HG03060 (cell line): ENCODE measurements around the gene ANO9.

Experiments used
- ATAC-seq: cut with Tn5 transposase; IDR thresholded peaks from one replicate; pipeline ENCODE4 v1.9.1; 2021; ENCODE audit warnings: low read depth, moderate number of reproducible peaks; ENCODE audit not compliant: unreplicated experiment

ANO9 gene, protein sequence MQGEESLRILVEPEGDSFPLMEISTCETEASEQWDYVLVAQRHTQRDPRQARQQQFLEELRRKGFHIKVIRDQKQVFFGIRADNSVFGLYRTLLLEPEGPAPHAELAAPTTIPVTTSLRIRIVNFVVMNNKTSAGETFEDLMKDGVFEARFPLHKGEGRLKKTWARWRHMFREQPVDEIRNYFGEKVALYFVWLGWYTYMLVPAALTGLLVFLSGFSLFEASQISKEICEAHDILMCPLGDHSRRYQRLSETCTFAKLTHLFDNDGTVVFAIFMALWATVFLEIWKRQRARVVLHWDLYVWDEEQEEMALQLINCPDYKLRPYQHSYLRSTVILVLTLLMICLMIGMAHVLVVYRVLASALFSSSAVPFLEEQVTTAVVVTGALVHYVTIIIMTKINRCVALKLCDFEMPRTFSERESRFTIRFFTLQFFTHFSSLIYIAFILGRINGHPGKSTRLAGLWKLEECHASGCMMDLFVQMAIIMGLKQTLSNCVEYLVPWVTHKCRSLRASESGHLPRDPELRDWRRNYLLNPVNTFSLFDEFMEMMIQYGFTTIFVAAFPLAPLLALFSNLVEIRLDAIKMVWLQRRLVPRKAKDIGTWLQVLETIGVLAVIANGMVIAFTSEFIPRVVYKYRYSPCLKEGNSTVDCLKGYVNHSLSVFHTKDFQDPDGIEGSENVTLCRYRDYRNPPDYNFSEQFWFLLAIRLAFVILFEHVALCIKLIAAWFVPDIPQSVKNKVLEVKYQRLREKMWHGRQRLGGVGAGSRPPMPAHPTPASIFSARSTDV

DNA sequence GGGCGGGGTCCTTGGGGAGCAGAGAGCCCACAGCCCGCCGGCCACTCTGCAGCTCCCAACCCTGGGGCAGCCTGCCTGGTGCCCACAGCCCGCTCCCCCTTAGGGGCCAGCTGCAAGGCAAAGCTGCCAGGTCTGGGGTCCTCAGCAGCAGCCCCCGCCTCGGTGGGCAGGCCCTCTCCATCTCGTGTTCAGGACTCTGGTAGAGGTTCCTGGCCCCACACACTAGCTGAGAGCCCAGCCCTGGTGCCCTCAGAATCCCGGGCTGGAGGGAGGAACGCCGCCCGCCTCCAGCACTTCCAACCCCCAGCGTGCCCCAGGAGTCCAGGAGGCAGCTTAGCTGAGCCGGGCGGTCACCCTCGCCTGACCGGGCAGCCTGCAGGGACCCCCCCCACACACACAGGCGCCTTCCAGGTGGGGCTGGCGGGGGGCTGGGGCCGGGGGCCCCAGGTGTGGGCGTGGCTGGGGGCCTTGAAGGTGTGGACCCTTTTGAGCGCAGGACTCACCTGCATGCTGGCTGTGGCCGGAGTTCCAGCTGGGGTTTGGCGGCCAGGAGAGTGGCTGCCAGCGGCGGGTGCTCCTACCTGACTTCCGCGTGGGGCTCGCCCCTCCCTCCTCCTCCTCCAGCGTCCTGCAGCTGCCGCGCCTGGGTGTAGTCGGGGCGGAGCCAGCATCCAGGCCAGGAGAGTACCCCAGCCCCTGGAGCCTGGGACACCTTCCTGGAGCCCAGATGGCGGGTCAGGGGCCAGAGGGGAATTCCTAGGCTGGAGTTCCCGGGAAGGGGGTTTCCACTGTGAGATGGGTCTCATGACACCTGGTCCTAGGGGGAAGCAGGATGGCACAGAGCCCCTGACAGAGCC, at the start of gene ANO9:
TSS of gene ANO9 (minus strand) at position 594 of the 857 bp plus-strand sequence. CDS start at position 509, 85 bp downstream.
- no peak for ATAC-seq

DNA sequence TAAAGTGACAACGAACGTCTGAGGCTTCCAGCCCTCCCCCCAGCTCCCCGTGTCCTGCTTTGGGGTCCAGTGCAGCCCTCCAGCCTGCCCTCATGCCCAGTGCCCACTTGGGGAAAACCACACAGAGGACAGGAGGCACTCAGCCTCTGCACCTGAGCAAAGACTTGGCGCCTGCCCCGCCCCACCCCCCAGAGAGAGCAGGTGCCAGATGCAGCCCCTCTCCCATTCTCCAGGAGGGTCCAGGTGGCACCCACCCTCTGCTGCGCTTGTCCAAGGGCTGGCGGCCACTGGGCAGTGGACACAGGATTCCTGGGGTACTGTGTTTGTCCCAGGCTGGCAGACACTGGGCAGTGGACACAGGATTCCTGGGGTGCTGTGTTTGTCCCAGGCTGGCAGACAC, 49.5 kb upstream of the ANO9 start:
- no peak for ATAC-seq

DNA sequence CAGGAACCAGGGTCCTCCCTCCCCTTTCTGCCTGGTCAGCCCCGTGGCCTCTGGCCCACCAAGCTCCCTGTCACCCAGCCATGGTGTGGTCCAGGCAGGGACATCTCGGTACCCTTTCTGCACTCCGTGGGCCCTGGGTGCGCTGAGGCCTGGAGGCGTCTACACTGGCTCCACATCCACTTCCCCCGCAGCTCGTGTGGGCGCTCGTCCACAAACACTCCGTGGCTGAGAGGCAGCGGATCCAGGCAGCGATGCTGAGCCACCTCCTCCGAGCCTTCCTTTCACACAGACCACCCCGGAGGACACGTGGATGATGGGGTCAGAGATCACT, 49.1 kb upstream of the ANO9 start:
- no peak for ATAC-seq

DNA sequence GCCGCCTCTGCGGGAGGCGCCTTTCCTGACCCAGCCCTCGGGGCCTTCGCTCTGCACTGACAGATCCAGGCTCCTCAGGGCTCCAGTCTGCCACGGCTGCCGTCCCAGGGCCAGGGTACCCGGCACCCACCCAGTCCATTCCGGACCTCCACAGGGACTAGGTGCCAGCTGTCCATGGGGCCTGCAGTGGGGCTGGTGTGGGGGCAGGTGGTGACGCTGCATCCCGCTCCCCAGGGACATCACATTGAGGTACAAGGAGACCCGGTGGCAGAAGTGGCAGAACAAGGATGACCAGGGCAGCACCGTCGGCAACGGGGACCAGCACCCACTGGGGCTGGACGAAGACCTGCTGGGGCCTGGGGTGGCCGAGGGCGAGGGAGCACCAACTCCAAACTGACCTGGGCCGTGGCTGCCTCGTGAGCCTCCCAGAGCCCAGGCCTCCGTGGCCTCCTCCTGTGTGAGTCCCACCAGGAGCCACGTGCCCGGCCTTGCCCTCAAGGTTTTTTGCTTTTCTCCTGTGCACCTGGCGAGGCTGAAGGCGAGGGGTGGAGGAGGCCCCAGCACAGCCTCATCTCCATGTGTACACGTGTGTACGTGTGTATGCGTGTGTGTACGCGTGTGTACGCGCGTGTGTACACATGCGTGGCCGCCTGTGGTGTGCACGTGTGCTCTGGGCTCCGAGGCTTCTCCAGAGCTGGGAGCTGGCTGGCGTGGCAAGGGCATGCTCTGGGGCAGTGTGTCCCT, 48.5 kb upstream of the ANO9 start:
- no peak for ATAC-seq

DNA sequence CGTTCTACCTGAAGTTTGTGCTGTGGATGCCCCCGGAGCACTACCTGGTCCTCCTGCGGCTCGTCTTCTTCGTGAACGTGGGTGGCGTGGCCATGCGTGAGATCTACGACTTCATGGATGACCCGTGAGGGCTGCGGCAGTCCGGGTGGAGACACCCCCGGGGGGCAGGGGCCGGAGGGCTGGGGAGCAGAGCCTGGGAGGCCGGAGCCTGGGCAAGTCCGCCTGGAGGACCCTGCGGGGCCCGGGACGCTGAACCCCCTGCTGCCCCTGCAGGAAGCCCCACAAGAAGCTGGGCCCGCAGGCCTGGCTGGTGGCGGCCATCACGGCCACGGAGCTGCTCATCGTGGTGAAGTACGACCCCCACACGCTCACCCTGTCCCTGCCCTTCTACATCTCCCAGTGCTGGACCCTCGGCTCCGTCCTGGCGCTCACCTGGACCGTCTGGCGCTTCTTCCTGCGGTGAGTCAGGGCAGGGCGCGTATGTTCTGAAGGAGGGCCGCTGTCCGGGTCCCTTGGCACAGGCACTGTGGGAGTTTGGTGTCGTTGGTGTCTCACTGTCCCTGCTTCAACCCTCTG, 47.9 kb upstream of the ANO9 start:
- ATAC-seq = no peak

DNA sequence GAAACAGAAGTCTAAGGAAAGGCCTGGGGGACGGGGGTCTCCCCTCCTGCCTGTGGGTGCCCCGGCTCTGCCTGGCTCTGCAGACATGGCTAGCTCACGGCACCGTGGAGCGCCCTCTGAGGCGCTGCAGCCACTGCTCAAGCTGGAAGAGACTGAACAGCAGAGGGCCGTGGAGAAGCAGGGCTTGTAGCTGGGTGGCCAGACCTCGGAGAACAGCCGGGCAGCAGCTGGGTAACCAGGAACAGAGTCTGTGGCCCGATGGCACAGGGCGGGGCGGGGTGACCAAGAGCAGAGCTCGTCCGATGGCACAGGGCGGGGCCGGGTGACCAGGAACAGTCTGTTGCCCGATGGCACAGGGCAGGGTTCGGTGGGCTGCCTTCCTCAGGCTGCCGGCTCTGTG, 47.2 kb upstream of the ANO9 start:
- ATAC-seq = no peak

DNA sequence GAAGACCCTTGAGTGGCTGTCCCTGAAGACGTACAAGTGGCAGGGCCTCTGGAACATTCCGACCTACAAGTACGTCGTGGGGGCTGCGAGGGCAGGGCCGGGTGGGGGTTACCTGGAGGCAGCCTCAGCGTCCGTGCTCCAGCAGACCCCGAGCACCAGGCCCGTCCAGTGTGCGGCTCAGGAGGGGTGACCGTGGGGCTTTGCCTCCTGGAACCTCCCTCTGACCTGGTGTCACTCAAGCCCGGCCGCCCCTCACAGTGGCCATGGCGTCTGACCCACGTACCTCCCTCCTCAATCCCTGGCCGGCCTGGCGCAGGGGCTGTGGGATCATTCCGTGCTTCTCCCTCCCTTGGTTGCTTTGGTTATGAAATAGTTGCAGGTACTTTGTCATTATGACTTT, 46.8 kb upstream of the ANO9 start:
- ATAC-seq = no peak

DNA sequence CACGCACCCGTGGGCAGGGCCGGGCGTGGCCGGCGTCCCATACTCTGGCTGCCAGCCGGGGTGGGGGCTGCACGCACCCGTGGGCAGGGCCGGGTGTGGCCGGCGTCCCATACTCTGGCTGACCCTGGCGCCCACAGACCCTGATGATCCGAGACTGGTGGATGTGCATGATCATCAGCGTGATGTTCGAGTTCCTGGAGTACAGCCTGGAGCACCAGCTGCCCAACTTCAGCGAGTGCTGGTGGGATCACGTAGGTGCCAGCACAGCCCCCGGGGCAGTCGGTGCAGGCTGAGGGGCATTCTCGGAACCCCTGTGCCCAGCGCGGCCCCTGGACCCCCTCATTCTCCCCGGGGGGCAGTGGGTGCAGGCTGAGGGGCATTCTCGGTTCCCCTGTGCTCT, 46.3 kb upstream of the ANO9 start:
- ATAC-seq = no peak

DNA sequence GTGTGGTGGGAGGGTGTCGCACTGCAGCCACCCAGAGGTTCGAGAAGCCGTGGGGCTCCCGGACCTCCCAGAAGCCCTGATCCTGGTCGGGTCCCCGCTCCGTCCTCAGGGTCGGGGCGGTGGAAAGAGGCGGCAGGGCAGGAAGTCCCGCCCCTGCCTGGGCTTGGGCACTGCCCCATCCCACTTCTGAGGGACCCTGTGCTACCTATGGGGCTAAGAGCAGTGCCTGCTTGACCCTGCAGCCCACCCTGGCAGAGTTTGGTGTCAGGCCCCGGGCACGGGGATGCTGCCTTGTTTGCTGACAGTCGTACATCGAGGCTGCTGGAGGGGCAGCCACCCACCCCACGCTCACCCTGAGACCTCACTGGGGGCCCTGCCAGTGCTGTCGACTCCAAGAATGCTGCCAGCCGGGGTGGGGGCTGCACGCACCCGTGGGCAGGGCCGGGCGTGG, 45.8 kb upstream of the ANO9 start:
- no peak for ATAC-seq

DNA sequence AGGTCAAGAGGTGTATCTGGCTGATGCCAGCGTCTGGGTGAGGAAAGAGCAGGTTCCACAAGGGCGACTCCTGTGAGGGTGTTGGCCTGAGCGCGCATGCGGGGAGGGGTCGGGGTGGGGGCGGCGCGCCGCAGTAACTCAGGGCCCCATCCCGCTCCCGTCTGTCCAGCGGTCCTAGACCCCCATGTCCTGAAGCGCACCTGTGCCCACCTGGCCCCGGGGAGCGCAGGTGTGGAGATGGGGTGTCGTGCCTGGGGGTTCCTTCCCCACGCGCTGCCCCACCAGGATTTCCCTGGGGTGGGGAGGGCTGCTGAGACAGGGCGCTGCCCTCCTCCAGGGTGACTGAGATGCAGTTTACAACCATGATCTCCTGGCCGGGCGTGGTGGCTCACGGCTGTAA, 44.4 kb upstream of the ANO9 start:
- ATAC-seq = no peak

DNA sequence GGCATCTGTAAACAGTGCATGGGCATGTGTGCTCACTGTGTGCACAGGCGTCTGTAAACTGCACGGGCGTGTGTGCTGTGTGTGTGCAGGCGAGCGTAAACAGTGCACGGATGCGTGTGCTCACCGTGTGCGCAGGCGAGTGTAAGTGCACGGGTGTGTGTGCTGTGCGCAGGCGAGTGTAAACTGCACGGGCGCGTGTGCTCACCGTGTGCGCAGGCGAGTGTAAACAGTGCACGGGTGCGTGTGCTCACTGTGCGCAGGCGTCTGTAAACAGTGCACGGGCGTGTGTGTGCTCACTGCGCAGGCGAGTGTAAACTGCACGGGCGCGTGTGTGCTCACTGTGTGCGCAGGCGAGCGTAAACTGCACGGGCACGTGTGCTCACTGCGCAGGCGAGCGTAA, 42.8 kb upstream of the ANO9 start:
- no peak for ATAC-seq

DNA sequence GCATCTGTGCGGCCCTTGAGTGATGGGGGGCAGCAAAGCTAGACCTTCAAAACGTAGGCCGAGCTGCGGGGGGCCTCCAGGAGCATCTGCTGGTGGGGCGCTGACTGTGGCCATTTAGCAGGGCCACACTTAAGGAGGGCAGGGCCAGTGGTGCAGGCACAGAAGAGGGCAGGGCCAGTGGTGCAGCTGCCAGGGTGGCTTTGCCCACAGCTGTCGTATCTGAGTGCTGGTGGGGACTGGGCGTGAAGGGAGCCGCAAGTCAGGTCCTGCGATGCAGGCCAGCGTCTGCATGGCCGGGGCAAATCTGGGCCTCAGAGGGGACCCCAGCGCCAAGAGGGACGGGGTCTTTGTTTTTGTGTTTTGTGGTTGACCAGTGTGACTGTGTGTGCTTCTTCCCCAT, 37.5 kb upstream of the ANO9 start:
- no peak for ATAC-seq

DNA sequence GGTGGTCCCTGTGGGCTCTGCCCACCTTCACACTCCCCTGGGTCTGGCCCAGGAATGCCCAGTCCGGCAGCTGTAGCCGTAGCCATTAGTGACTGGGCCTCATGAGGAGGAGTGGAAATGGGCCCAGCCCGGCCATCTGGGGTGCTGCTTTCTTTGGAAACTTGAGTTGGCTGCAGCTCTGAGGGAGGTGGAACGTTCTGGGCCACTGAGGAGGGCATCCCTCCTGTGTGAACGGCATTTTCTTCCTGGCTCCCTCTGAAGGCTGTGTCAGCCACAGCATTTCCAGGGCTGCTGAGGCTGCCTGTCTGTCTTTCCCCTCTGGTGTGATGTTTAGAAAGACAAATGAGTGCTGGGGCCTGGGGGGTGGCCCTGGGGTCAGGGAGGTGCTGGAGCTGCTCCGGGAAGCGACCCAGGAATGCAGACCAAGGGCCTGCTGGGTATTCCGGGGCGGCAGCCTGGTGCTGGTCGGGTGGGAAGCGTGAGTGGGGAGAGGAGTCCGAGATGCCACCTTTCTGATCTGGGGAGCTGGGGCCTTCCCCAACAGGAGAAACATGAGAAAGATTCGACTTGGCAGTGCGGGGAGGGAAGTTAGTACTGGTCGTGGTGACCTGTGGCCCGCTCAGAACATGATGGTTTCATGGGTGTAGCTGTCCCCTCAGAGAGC, 35.4 kb upstream of the ANO9 start:
- ATAC-seq = no peak

DNA sequence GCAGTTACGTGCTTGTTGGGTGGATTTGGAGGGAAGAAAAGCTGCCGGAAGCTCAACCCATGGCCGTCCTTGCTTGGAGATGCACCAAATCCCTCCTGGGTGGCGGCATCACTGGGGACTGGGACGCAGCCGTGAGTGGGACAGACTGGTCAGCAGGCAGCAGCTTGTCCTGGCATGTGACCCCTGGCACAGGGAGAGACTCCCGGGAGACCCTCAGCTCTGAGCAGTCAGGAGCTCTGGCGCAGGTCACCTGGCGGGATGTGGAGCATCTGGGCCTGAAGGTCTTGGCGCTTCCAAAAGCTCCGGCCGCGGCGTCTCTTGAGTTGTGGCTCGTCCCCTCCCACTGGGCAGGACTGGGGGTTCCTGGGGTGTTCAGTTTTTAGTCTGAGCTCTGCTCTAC, 34.6 kb upstream of the ANO9 start:
- ATAC-seq = no peak

DNA sequence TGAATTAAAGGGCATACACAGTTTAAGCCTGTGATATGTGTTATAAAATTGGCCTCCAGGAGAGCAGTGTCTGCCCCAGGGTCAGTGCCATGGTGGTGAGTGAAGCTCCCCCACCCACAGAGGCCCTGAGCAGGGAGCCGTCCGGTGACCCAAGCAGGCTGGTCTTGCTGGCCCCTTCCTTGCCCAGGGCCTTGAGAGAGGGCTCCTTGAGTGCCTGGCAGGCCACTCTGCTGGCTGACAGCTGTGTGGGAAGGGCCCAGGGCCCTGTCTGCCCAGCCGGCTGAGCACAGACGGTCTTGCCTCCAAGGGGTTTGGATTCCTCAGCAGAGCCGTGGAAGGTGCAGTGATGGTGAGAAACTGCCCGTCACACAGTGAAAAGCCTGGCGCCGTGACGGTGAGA, 34.1 kb upstream of the ANO9 start:
- ATAC-seq = no peak

DNA sequence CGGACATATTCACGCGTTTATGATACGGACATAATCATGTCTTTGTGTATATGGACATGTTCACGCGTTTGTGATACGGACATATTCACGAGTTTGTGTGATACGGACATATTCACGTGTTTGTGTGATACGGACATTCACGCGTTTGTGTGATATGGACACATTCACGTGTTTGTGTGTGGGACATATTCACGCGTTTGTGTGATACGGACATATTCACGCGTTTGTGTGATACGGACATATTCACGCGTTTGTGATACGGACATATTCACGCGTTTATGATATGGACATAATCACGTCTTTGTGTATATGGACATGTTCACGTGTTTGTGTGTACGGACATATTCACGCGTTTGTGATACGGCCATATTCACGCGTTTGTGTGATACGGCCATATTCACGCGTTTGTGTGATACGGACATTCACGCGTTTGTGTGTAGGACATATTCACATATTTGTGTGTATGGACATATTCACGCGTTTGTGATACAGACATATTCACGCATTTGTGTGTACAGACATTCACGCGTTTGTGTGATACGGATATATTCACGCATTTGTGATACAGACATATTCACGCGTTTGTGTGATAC, 33.2 kb upstream of the ANO9 start:
- ATAC-seq = no peak

DNA sequence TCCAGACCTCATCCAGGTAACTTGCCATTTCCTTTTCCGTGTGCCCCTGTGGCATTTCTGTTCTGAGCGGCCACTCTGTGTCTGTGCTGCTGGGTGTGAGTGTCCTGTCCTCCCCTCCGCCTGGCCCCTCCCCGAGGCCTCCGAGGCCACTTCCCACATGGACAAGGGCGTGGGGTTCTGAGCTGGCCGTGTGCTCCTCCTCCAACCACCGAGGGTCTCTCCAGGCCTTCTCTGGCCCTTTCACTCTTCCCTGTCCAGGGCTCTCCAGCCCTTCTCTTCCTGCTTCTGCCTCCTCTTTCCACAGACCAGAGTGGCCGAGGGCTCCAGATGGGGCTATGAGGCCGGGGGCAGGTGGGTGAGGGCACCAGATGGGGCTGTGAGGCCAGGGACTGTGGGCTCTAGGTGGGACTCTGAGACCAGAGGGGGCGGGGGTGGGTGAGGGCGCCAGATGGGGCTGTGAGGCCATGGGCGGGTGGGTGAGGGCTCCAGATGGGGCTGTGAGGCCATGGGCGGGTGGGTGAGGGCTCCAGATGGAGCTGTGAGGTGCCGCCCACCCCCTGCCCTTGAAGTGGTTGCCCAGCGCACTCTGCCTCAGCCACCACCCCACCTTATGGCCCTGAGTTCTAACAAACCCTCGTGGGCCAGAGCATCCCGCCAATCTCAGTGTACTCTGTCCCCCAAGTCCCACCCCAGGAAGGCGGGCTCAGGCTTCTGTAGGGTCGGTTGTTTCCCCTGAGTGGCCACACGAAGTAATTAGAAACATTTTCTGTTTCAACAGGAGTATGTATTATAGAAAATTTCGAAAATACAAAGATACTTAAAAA, 32.4 kb upstream of the ANO9 start:
- ATAC-seq = no peak

DNA sequence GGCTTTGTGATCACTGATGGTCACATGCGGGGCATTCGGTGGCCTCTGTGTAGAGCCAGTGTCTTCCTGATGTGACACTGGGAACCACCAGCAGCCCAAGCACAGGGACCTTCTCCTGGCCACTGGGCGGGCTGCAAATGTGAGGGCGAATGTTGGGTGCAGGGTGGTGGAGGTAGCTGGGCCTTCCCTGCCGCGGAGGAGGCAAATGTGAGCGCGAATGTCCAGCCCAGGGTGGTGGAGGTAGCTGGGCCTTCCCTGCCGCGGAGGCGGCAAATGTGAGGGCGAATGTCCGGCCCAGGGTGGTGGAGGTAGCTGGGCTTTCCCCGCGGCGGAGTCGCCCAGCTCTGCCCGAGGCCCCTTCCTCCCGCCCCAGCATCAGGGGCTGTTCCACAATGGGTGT, 31.6 kb upstream of the ANO9 start:
- no peak for ATAC-seq
